Fibroblast of skin of abdomen (primary cell): ENCODE measurements around the gene HHAT.

ENCODE experiments used
- DNase-seq: peaks from one replicate; pipeline ENCODE4 v3.0.0-alpha.2; 2013

HHAT gene

GRCh38 chr1:210689826-210690225, 361.1 kb downstream of the HHAT start:
- DNase-seq: no peak

GRCh38 chr1:210690236-210690635, 361.5 kb downstream of the HHAT start:
- no peak for DNase-seq

GRCh38 chr1:210691039-210691610, 362.4 kb downstream of the HHAT start:
- DNase-seq: no peak

GRCh38 chr1:210692796-210693195, 364.1 kb downstream of the HHAT start:
- DNase-seq: no peak

DNA sequence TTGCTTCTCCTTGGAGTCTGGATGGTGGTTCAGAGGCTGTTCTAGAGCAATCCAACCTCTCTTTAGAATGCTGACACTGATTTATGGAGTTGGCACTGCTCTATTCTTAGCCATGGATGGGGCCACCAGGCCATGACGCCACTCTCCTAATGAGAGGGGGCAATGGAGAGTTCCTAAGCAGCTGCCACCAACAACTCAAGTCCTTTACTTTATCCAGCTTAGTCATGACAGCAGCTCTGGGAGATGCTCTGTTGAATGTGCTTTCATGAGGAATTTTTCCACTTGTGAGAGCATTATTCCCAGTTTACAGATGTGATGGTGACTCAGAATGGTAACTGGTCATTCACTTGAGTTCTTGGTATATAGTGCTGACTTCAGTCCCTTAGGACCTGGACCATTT, 366.3 kb downstream of the HHAT start:
- peak; percentile 29 for DNase-seq

- peak; percentile 47 for DNase-seq
These were observed 368.0 kb downstream of the HHAT start for GRCh38 chr1:210696709-210697108.

DNA sequence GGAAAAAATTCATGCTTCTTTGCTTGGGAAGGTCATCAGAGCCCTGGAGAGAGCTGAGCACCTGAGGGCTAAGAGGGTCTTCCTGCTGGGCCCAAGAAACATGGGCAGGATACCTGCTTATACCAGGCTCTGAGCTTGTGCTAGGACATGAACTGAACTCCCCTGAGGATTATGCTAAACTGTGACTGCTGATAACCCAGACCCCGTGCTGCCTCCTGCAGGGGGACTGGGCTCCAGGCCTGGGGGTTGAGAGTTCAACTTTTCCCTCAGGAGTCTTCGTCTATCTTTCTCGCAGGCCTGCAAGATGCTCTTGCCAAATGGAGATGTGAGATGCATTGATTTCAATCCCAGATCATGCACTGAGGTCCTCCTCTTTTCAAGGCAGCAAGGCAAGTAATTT, 368.5 kb downstream of the HHAT start:
- DNase-seq: no peak

DNA sequence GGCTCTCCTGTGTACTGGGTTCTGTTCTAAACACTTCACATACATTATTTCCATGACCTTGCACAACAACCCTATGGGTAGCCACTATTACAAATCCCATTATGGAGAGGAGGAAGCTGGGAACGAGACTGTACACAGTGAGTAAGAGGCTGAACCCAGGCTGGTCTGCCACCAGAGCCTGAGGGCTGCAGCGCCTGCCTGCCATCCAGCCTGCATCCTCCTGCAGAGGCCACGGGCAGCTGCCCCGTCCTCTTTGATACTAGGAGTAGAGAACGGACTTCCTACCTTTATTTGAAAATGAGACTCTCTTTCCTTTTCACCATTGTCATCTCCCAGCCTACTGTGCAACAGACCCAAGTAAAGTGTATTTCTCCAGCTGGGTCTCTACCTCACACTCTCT, 370.0 kb downstream of the HHAT start:
- DNase-seq: no peak

DNA sequence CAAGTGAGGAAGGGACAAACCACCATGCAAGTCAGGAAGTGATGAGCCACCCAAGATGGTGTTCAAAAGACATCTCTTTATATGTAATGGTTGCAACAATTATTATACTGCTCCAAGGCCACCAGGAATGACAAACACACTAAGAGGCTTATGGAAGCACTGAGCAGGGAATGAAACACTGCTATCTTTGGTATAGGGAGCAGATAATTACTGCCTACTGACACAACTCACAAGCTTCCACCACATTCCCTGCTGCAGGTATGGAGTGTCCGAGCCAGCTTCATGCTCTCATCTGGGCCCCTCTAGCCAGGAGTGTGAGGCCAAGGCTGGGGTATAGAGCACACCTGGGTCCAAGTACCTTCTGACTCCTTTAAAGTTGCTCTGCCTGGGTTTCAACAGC, 371.4 kb downstream of the HHAT start:
- no peak for DNase-seq

- DNase-seq: no peak
These were observed 371.8 kb downstream of the HHAT start for GRCh38 chr1:210700511-210700910.

DNA sequence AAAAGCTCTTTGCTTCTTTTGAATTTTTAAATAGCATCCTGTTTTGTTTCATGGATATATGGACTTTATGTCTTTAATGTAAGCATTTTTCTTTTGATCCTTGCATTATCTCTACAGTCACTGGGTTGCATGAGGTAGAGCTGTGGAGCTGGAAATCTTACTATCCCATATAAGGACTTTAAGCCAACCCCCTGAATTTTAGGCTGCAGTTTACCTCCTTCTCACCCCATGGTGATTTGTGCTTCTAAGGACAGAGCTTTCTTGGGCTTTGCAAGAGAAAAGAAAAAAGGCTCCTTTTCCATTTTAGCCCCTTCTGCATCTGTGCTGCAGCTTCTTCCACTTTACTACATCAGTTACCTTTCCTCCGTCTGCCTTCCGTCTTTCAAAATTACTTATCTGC, 373.8 kb downstream of the HHAT start:
- no peak for DNase-seq

DNA sequence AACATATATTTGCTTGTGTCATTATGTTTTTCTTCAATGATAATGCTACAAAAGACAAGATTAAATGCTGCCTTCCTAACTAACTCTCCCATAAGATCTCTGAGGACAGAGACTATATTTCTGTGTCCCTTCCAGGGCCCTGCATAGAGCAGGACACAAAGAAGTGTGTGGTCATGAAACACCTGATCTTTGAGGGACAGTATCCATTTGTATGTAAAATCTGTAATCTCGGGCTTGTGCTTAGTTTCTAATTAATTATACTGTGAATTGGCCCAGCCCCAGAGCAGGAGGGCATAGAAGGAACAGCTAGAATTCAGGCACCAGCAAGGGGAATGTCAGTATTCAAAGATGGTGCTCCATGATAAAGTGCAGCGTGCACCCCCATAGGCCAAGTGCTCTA, 374.9 kb downstream of the HHAT start:
- DNase-seq: no peak

- DNase-seq: no peak
These were observed 376.4 kb downstream of the HHAT start for GRCh38 chr1:210705086-210705485.

- no peak for DNase-seq
These were observed 377.5 kb downstream of the HHAT start for GRCh38 chr1:210706246-210706645.

DNA sequence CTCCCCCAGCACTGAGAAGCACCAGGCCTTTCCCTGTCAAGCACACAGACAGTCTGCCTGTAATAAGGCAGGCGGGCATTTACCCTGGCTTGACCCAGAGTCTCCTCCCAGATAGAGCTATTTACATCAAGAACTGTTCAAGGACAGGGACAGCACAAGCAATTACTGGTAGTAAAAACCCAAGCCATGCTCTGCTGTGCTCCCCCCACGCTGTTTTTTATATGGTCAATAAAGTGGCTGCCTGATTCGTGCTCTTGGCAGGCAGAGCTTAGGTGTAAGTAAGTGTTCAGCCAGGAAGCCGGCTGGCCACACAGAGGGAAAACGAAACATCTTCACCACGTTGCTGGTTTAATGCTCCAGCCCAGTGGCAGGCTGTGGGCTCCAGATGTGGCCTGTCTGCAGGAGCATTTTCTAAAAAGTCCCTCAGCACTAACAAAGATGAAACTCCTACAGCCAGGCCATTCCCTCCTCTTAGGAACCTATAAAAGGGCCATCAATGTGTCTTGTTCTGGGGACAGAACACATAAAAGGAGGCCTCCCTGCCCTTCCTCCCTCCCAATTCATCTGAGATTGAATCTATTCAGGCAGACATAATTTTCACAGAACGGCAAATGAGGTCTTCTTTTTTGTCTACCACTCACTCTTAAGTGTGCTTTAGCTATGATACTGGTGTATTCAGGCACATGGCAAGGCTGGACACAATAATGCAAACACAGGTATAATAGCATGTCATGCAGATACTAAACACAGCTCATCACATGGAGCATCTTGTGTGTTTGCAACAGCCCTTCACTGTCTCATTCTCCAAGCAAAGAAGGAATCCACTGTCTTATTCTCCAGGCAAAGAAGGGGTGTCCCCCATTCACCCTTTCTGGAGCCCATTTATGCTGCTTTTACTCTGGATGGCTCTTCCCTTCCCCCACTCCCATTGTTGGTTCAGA, 378.9 kb downstream of the HHAT start:
- no peak for DNase-seq

DNA sequence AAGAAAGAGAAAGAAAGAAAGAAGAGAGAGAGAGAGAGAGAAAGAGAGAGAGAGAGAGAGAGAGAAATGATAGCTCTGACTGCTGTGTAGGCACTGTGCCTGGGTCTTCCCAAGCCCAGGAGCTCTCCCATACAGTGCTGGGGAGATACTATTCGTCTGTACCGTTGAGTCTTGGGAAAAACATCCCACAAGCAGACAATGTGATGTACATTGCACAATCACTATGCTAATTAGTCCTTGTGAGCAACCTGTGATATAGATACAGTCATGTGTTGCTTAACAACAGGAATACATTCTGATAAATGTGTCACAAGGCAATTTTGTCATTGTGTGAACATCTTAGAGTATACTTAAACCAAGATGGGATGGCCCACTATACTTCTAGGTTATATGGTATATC, 381.0 kb downstream of the HHAT start:
- DNase-seq: no peak

DNA sequence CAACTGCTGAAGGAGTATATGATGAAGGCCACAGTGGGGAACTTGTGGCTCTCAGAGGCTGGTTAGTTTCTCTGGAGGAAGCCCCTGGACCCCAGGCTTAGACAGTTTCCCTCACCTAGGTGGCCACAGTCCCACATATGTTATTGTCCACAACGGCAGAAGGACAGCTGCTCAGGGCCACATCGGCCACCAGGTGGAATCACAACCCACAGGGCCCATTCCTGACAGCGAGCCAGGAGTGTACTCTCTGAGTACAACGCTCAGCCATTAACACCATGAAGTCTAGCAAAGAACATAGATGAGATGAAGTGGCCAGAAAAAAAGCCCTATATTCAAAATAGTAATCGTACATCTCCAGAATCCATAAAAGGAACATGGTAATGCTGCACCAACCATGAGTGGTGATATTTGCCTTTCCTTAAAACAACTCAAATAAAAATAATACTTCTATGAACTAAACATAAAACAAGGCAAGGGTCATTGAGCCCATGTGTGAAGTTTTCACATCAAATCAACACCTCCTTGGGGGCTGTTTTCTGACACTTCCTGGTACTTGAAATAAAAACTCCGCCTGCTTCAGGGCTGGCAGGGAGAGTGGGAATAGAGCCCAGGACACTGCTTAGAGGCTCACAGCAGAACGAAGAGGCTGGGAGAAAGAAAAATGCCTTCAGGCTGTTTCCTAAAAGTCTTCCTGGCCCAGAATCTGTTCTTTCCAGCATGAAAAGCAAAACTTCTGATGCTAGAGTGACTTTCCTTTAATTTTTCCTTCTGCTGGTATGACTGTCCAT, 383.3 kb downstream of the HHAT start:
- DNase-seq: no peak

DNA sequence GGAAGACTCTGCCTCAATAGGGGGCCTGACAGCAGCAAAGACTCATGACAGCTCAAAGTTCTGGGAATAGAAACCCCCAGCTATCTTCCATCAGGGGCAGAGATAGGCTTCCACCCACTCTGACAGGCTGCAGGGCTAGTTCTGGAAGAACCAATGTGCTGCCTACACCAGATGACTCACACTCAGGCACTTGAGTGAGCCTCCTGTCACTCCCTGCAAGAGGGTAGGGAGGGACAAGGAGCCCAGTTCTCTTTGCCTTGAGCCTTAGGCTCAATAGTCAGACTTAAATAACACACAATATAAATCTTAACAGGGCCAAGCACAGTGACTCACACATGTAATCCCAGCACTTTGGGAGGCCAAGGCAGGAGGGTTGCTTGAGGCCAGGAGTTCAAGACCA, 386.4 kb downstream of the HHAT start:
- no peak for DNase-seq

DNA sequence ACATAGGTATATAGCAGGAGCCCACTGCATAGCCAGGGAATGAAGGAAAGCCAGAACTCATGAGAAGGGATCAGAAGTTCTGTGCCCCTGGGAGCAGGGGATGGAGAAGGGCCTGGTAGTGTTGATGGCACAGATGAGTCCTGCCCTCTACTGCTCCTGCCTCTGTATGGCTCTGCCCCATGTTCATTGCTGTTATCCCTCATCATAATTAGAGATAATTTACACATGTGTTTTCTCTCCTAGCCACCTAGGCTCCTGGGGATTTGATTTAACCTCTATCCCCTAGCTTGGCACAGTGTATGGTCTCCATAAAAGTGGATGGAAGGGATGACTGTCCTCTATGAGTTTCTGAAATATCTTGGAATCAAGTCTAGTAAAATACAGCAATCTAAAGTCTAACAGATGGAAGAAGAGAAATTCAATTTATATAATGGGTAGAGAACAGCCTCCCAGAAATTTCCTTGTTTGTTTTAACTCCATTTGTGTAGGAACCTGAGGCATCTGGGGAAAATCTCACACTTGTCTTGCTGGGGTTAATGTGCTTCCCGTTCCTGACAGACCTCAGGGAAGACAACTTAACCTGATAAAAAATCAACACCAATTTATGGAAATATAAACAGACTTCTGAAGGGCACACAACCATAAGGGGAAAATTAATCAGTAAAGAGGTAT, 393.8 kb downstream of the HHAT start:
- no peak for DNase-seq

- no peak for DNase-seq
These were observed 394.9 kb downstream of the HHAT start for GRCh38 chr1:210723646-210724045.

- DNase-seq: no peak
These were observed 396.1 kb downstream of the HHAT start for GRCh38 chr1:210724768-210725167.
